Hepatocyte (in vitro differentiated cells): Measurements from ENCODE around the gene KSR1.

Experiments used
- CTCF ChIP-seq: fragments of 200-600 bp; sonication (generic); IDR thresholded peaks from 2 replicates; pipeline ENCODE4 v1.5.1; 2016; ENCODE audit warnings: antibody characterized with exemption, mild to moderate bottlenecking; ENCODE audit not compliant: poor library complexity
- EZH2 ChIP-seq: fragments of 200-600 bp; sonication (generic); IDR thresholded peaks from 2 replicates; pipeline ENCODE4 v1.6.1; 2016; ENCODE audit warnings: antibody characterized with exemption, mild to moderate bottlenecking, borderline replicate concordance
- EZH2phosphoT487 ChIP-seq: fragments of 200-600 bp; sonication (generic); IDR thresholded peaks from one replicate; pipeline ENCODE4 v1.6.1; 2018; ENCODE audit warnings: antibody characterized with exemption, mild to moderate bottlenecking, low read depth, moderate library complexity; ENCODE audit not compliant: unreplicated experiment, severe bottlenecking

- TF ChIP-seq CTCF, result no peak
- no peak for TF ChIP-seq EZH2phosphoT487
- TF ChIP-seq EZH2, result no peak
Measured at GRCh38 chr17:27550291-27550930, 94.2 kb downstream of the KSR1 start.
